GM19372 (cell line): ENCODE results near the gene CD177.
"Not testable (repeated sequence)": the region's sequence is repeated elsewhere in the genome, so short reads cannot be mapped to it uniquely, and the experiment has no call there.

Experiments used
- ATAC-seq: cut with Tn5 transposase; IDR thresholded peaks from one replicate; pipeline ENCODE4 v1.9.1; 2021; ENCODE audit warnings: mild to moderate bottlenecking, low read depth, moderate library complexity; ENCODE audit not compliant: unreplicated experiment

The CD177 gene

GRCh38 chr19:43353606-43354304 lies at the start of gene CD177:
CD177 (plus strand) TSS chr19:43353686; CDS start chr19:43353715, 29 bp downstream.
- no peak for ATAC-seq

GRCh38 chr19:43305642-43306041 lies 47.8 kb upstream of the CD177 start:
- no peak for ATAC-seq

- ATAC-seq: no peak
Observed at GRCh38 chr19:43306097-43306496, 47.4 kb upstream of the CD177 start.

GRCh38 chr19:43308244-43308815 lies 45.2 kb upstream of the CD177 start:
- no peak for ATAC-seq

GRCh38 chr19:43309466-43309865 lies 44.0 kb upstream of the CD177 start:
- ATAC-seq: no peak

GRCh38 chr19:43310221-43310620 lies 43.3 kb upstream of the CD177 start:
- ATAC-seq: no peak

- no peak for ATAC-seq
Observed at GRCh38 chr19:43311256-43311655, 42.2 kb upstream of the CD177 start.

GRCh38 chr19:43311706-43312105 lies 41.8 kb upstream of the CD177 start:
- ATAC-seq: no peak

GRCh38 chr19:43313711-43314495 lies 39.6 kb upstream of the CD177 start:
- ATAC-seq: no peak

GRCh38 chr19:43315851-43316250 lies 37.6 kb upstream of the CD177 start:
- ATAC-seq: no peak

- no peak for ATAC-seq
Observed at GRCh38 chr19:43316591-43317319, 36.7 kb upstream of the CD177 start.

- ATAC-seq: no peak
Observed at GRCh38 chr19:43318203-43318602, 35.3 kb upstream of the CD177 start.

GRCh38 chr19:43318796-43319314 lies 34.6 kb upstream of the CD177 start:
- ATAC-seq: no peak

GRCh38 chr19:43320546-43320945 lies 32.9 kb upstream of the CD177 start:
- ATAC-seq: no peak

- ATAC-seq: not testable (repeated sequence)
Observed at GRCh38 chr19:43326761-43327160, 26.7 kb upstream of the CD177 start.

- not testable (repeated sequence) for ATAC-seq
Observed at GRCh38 chr19:43328561-43328960, 24.9 kb upstream of the CD177 start.

GRCh38 chr19:43329049-43329448 lies 24.4 kb upstream of the CD177 start:
- ATAC-seq: not testable (repeated sequence)

- ATAC-seq: no peak
Observed at GRCh38 chr19:43329989-43330388, 23.5 kb upstream of the CD177 start.

GRCh38 chr19:43330726-43331434 lies 22.6 kb upstream of the CD177 start:
- no peak for ATAC-seq

- no peak for ATAC-seq
Observed at GRCh38 chr19:43331435-43332010, 22.0 kb upstream of the CD177 start.
